ENCODE measurements around the gene LITAFD.

DNA sequence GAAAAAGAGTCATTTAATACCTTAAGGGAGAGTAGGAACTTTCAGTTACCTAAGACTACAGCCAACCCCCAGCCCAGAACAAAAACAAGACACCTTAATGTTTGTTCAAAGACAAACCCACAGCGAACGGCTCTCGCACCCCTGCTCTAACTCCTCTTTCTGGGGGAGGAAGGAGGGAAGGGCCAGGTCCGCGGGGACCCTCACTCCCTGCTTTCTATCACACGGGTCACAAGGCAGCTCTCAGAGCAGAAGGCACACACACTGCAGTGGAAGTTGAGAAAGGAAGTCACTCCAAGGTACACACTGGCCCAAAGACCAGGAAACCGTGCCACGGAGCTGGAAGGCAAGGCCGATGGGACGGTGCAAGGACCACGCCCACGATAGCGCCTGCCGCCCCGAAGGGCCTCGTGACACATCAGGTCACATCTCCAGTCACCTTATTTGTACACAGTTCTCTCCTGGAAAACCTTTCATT is 10.0 kb downstream of the LITAFD start:
- TF ChIP-seq CTCF (IDR thresholded peaks at IDR 0.05) (no peak), POLR2A (IDR thresholded peaks at IDR 0.05) (no peak), EP300 (IDR thresholded peaks at IDR 0.05) (no peak)
